Transverse colon (tissue), 4 donors: ENCODE measurements around the gene HACD3. TPM values are rescaled to one million over a fixed set of nuclear protein-coding genes. Genes with fewer than 3 reads are reported as not detected.

Experiments used
- DNase-seq: peaks from one replicate; pipeline ENCODE4 v3.0.0-alpha.2; 2019
- H3K27ac ChIP-seq, 4 donors: fragments of 200-600 bp; sonication (generic); 2 replicates each; pipeline ENCODE4 v1.5.1; 2016 to 2018; ENCODE audit warnings: inconsistent platforms in 4 of 4
- H3K27me3 ChIP-seq: fragments of 200-600 bp; sonication (generic); 2 replicates; pipeline ENCODE4 v1.5.1; 2017; ENCODE audit warnings: inconsistent platforms
- H3K36me3 ChIP-seq, 4 donors: fragments of 200-600 bp; sonication (generic); 2 replicates each; pipeline ENCODE4 v1.5.1; 2017 to 2019; ENCODE audit warnings: inconsistent platforms in 4 of 4
- H3K4me1 ChIP-seq, 4 donors: fragments of 200-600 bp; sonication (generic); 2 replicates each; pipeline ENCODE4 v1.5.1; 2017 to 2020; ENCODE audit warnings: inconsistent platforms in 4 of 4
- H3K4me3 ChIP-seq, 4 donors: fragments of 200-600 bp; sonication (generic); 1 replicate in 1 of 4; 2 replicates in 3 of 4; pipeline versions ENCODE4 v1.5.1 to v1.6.1; 2017 to 2019; ENCODE audit warnings: inconsistent platforms in 4 of 4
- H3K9me3 ChIP-seq, 2 donors: fragments of 200-600 bp; sonication (generic); 2 replicates each; pipeline ENCODE4 v1.5.1; 2017 to 2019; ENCODE audit warnings: inconsistent platforms in 2 of 2
- CTCF ChIP-seq, 5 experiments: fragments of 200-600 bp in 3 of 5; fragments of 450-650 bp in 2 of 5; sonication (generic) in 3 of 5; IDR thresholded peaks; 1 replicate in 2 of 5; 2 replicates in 3 of 5; pipeline ENCODE4 v1.5.1; 2016 to 2017; ENCODE audit warnings: antibody characterized with exemption in 5 of 5, inconsistent platforms in 3 of 5, mild to moderate bottlenecking in 2 of 5, moderate library complexity in 1 of 5
- EP300 ChIP-seq: sonication (generic); formaldehyde crosslinking; IDR thresholded peaks from one replicate; pipeline ENCODE4 v1.6.1; 2017; ENCODE audit warnings: antibody characterized with exemption, low read depth
- POLR2A ChIP-seq: fragments of 450-650 bp; IDR thresholded peaks from one replicate; pipeline ENCODE4 v1.6.1; 2016; ENCODE audit warnings: antibody characterized with exemption, mild to moderate bottlenecking, moderate library complexity
- POLR2AphosphoS5 ChIP-seq, 3 donors: sonication (generic); formaldehyde crosslinking; IDR thresholded peaks; one replicate each; pipeline ENCODE4 v1.6.1; 2016; ENCODE audit warnings: antibody characterized with exemption in 3 of 3
- WGBS, 2 donors: methylation state at CpG; one replicate each; pipeline ENCODE4 v1.1.5; 2018; ENCODE audit warnings: low coverage in 1 of 2; 5-methylcytosine and 5-hydroxymethylcytosine counted together
- in situ Hi-C, 4 donors: fragments of 200-750 bp; cut with MboI; loops; one replicate each; pipeline versions ENCODE4 v1.15.0 to v1.15.1; 2017; ENCODE audit warnings: low sequenced_read_pairs in 3 of 4, low pct_ligation_motif_present in 1 of 4, low pct_unique_long_range_greater_than_20kb in 1 of 4
- intact Hi-C: fragments of 100-400 bp; cut with DNase I; formaldehyde crosslinking; loops from one replicate; pipeline ENCODE4 v1.15.1; 2023; ENCODE audit warnings: low total_unique reads
- total RNA-seq, 4 donors: library from RNA; depleted of rRNA; stranded (reverse); fragments of >200 nt; gene quantifications; one replicate each; pipeline ENCODE4 v1.1.0, GENCODE V29; 2016

Gene HACD3
- total RNA-seq, 4 donors from 2014 or later, result 2.6 to 48.0 (median 27.1) TPM

GRCh38 chr15:65599677-65600076 is 69.4 kb downstream of the HACD3 start:
- H3K36me3 ChIP-seq, result peaks cover 0 to 66% (median 22%) of the 10 kb centered on the region in 4 donors
- TF ChIP-seq POLR2AphosphoS5 (IDR thresholded peaks at IDR 0.05) (no peak), POLR2A (no peak), CTCF (IDR thresholded peaks at IDR 0.05) (no peak), EP300 (no peak)
- no peaks in the 10 kb centered on the region for H3K27me3 ChIP-seq
- H3K4me3 ChIP-seq, result no peak overlapping the region
- 95 to 100% methylated on average over 5 of the region's 5 CpGs for WGBS, 2 donors
- H3K27ac ChIP-seq, result no peak overlapping the region
- intact Hi-C loops (no loop called here), in situ Hi-C loops (no loop called here)
- H3K9me3 ChIP-seq, result no peaks in the 10 kb centered on the region
- DNase-seq, result no peak
- H3K4me1 ChIP-seq, result no peaks in the 10 kb centered on the region

GRCh38 chr15:65603134-65603533 is 72.9 kb downstream of the HACD3 start:
- no peaks in the 10 kb centered on the region for H3K9me3 ChIP-seq
- DNase-seq, result no peak
- H3K36me3 ChIP-seq, result peaks cover 0 to 46% (median 20%) of the 10 kb centered on the region in 4 donors
- H3K4me1 ChIP-seq, result no peaks in the 10 kb centered on the region
- H3K4me3 ChIP-seq, result no peak overlapping the region
- 85 to 88% methylated on average over 2 of the region's 2 CpGs for WGBS, 2 donors
- no peak overlapping the region for H3K27ac ChIP-seq
- intact Hi-C loops (no loop called here), in situ Hi-C loops (no loop called here)
- H3K27me3 ChIP-seq, result no peaks in the 10 kb centered on the region
- TF ChIP-seq POLR2A (no peak), EP300 (no peak), CTCF (IDR thresholded peaks at IDR 0.05) (no peak), POLR2AphosphoS5 (IDR thresholded peaks at IDR 0.05) (no peak)

- DNase-seq, result no peak
- Histone ChIP-seq H3K27ac (no peak overlapping the region), H3K9me3 (no peaks in the 10 kb centered on the region), H3K4me1 (no peaks in the 10 kb centered on the region), H3K27me3 (no peaks in the 10 kb centered on the region), H3K36me3 (peaks cover 0 to 42% (median 18%) of the 10 kb centered on the region in 4 donors), H3K4me3 (no peak overlapping the region)
- TF ChIP-seq CTCF (IDR thresholded peaks at IDR 0.05), result no peak
- no peak for TF ChIP-seq EP300
- no peak for TF ChIP-seq POLR2AphosphoS5 (IDR thresholded peaks at IDR 0.05)
- no peak for TF ChIP-seq POLR2A
- in situ Hi-C loops, result no loop called here
- WGBS, 2 donors, result 75 to 94% methylated on average over 1 of the region's 1 CpG
- intact Hi-C loops, result no loop called here
Measured at GRCh38 chr15:65603559-65603958, 73.3 kb downstream of the HACD3 start.

- Histone ChIP-seq H3K36me3 (no peaks in the 10 kb centered on the region), H3K4me3 (peak within 1 kb of the TSS; percentile 57 to 87 (median 81)), H3K27ac (peak within 1 kb of the TSS; percentile 92 to 95 (median 94)), H3K9me3 (no peaks in the 10 kb centered on the region), H3K4me1 (peaks cover 14 to 26% (median 19%) of the 10 kb centered on the region in 4 donors), H3K27me3 (no peaks in the 10 kb centered on the region)
- intact Hi-C loops, result no loop called here
- TF ChIP-seq POLR2AphosphoS5 (IDR thresholded peaks at IDR 0.05) (peak; percentile 73 to 87 (median 87)), EP300 (no peak), POLR2A (peak; percentile 90), CTCF (IDR thresholded peaks at IDR 0.05) (peak; percentile 44 to 74 (median 54))
- peak; percentile 98 for DNase-seq
- WGBS, 2 donors, result 1% methylated on average over 13 to 55 of the region's 64 CpGs
- in situ Hi-C loops, result no loop called here
Measured at GRCh38 chr15:65610871-65611718, 80.8 kb downstream of the HACD3 start, which contains the start of gene INTS14. Gene INTS14 (minus strand): TSS chr15:65611131. CDS start chr15:65607380, 3,751 bp downstream.
